Mucosa of rectum (tissue), 2 donors: Measurements from ENCODE around the gene LINS1.

Experiments used
- H3K27ac ChIP-seq, 2 donors: one replicate each; pipeline ENCODE4 v1.7.0; 2013; ENCODE audit warnings: inconsistent platforms in 2 of 2, low read depth in 2 of 2, low read length in 2 of 2
- H3K27me3 ChIP-seq, 2 donors: one replicate each; pipeline ENCODE4 v1.7.0; 2013; ENCODE audit warnings: low read length in 2 of 2; ENCODE audit not compliant: control insufficient read depth in 2 of 2, insufficient read depth in 2 of 2
- H3K36me3 ChIP-seq, 2 donors: one replicate each; pipeline ENCODE4 v1.7.0; 2013; ENCODE audit warnings: low read length in 2 of 2; ENCODE audit not compliant: control insufficient read depth in 2 of 2, insufficient read depth in 2 of 2
- H3K4me1 ChIP-seq, 2 donors: one replicate each; pipeline ENCODE4 v1.7.0; 2013; ENCODE audit warnings: low read length in 2 of 2, mild to moderate bottlenecking in 1 of 2; ENCODE audit not compliant: control insufficient read depth in 2 of 2, insufficient read depth in 2 of 2
- H3K4me3 ChIP-seq, 2 donors: one replicate each; pipeline ENCODE4 v1.7.0; 2013; ENCODE audit warnings: low read length in 2 of 2
- H3K9ac ChIP-seq, 2 donors: one replicate each; pipeline ENCODE4 v1.7.0; 2013; ENCODE audit warnings: low read length in 2 of 2, low read depth in 1 of 2, mild to moderate bottlenecking in 1 of 2
- H3K9me3 ChIP-seq, 2 donors: one replicate each; pipeline ENCODE4 v1.7.0; 2013; ENCODE audit warnings: low read length in 2 of 2; ENCODE audit not compliant: control insufficient read depth in 2 of 2
- donor health status: healthy.
- donor health status: Normal muscosa, but diverticular disease.

LINS1 gene

DNA sequence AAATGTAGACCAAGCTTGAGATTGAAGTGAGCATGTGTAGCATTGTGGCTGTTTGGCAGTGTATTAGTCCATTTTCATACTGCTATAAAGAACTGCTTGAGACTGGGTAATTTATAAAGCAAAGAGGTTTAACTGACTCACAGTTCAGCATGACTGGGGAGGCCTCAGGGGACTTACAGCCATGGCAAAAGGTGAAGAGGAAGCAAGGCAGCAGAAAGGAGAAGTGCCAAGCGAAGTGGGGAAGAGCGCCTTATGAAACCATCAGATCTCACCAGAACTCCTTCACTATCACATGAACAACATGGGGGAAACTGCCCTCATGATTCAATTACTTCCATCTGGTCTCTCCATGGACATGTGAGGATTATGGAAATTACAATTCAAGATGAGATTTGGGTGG is 64.7 kb downstream of the LINS1 start:
- Histone ChIP-seq H3K4me3 (no peak overlapping the region), H3K36me3 (no peaks in the 10 kb centered on the region), H3K27ac (no peak overlapping the region), H3K4me1 (no peaks in the 10 kb centered on the region), H3K9me3 (no peaks in the 10 kb centered on the region), H3K9ac (no peak overlapping the region), H3K27me3 (no peaks in the 10 kb centered on the region)

DNA sequence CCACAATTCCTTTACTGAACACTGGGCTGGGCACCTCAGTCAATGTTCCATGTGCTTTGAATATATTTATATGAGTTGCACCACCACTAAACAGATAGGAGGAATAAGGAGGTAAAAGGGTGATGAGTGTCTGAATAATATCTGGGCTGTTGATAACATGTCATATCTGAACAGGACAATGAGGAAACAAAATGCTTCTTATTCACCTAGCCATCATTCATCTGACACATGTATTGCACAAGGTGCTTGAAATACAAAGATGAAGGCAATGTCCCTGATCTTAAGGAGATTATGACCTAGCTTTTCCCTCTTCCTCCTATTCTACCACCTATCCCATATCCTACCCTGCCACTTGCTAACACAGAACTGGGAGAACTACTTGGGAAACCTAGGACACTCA is 65.3 kb downstream of the LINS1 start:
- no peaks in the 10 kb centered on the region for H3K27me3 ChIP-seq
- no peak overlapping the region for H3K27ac ChIP-seq
- no peak overlapping the region for H3K9ac ChIP-seq
- no peaks in the 10 kb centered on the region for H3K36me3 ChIP-seq
- no peaks in the 10 kb centered on the region for H3K4me1 ChIP-seq
- H3K4me3 ChIP-seq: no peak overlapping the region
- no peaks in the 10 kb centered on the region for H3K9me3 ChIP-seq

DNA sequence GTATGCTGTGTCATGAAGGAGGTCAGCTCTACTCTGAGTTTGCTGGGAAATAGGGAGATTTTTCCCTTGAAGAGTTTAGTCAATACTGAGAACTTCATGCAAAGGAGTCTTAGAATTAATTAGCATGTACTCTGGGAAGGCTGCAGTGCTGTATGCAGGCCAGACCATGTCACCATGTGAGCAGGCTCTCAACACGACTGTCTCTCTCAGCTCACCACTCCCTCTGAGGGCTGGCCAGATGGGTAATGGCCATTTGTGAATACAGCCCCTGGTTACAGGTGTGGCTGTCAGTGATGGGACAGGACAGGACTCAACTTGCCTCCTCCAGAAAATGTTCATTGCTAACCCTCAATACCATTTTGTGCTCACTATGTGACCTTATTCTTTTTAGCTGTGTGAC is 68.1 kb downstream of the LINS1 start:
- no peaks in the 10 kb centered on the region for H3K27me3 ChIP-seq
- no peaks in the 10 kb centered on the region for H3K9me3 ChIP-seq
- no peaks in the 10 kb centered on the region for H3K36me3 ChIP-seq
- no peaks in the 10 kb centered on the region for H3K4me1 ChIP-seq
- H3K9ac ChIP-seq: no peak overlapping the region
- no peak overlapping the region for H3K4me3 ChIP-seq
- no peak overlapping the region for H3K27ac ChIP-seq

DNA sequence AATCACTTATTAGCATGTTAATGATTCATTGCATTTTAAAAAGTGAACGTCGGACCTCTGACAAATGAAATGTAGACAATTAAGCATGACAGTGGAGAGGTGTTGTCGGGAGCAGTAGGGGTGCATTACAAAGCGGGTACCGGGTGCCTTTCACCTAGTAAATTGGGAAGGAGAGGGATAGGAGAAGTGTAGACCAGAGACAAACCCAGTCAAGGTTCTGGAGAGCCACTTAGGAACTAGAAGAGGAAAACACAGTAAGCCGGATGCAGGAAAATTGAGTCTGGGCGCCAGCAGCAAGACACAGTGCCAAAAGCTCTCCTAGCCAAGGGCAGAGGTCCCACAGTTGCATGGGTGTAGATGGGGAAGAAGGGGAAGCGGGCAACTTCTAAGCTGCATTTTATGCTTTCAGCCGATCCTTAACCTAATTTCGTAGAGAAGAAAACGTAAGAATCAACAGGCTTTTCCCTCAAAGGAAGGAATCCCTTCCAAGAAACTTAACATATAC is 70.1 kb downstream of the LINS1 start:
- H3K9ac ChIP-seq: no peak overlapping the region
- no peak overlapping the region for H3K4me3 ChIP-seq
- no peaks in the 10 kb centered on the region for H3K4me1 ChIP-seq
- H3K27ac ChIP-seq: no peak overlapping the region
- no peaks in the 10 kb centered on the region for H3K27me3 ChIP-seq
- H3K9me3 ChIP-seq: no peaks in the 10 kb centered on the region
- no peaks in the 10 kb centered on the region for H3K36me3 ChIP-seq

DNA sequence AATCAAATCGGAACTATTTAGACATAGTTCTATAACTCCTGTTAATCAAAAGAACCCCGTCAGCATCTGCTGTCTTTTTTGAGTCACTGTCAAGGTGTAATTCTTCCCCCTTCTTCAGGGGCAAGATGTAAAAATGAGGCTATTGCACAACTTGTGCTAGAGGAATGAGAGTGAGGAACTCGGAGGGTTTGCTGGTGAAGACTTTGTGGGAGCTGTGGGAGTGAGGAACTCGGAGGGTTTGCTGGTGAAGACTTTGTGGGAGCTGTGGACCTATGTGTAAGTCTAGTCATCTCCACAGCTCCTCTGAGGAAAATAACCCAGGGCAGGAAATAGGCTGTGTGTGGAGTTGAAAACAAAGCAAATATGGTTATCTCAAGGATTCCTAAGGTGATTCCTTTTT is 70.8 kb downstream of the LINS1 start:
- Histone ChIP-seq H3K27me3 (no peaks in the 10 kb centered on the region), H3K9me3 (no peaks in the 10 kb centered on the region), H3K4me1 (no peaks in the 10 kb centered on the region), H3K4me3 (no peak overlapping the region), H3K36me3 (no peaks in the 10 kb centered on the region), H3K9ac (no peak overlapping the region), H3K27ac (no peak overlapping the region)

DNA sequence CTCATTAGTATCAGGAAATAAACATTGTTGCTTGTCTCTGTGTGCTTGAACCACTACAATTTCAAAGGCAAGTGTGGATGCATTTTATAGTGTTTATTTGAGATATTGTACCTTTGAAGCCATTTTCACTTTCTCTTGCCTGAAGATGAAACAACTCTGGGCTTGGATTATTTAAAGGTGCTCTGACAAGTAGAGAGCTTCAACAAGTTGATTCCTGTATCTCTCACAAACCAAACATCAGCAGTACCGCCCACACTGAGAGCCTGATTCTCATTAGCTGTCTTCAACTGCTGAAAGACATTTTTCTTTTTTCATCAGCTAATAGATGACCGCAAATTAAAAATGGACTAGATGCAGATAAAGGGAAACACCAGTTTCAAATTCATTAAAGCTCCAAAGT is 72.4 kb downstream of the LINS1 start:
- Histone ChIP-seq H3K9ac (no peak overlapping the region), H3K4me3 (no peak overlapping the region), H3K4me1 (no peaks in the 10 kb centered on the region), H3K27ac (no peak overlapping the region), H3K27me3 (no peaks in the 10 kb centered on the region), H3K36me3 (no peaks in the 10 kb centered on the region), H3K9me3 (no peaks in the 10 kb centered on the region)

DNA sequence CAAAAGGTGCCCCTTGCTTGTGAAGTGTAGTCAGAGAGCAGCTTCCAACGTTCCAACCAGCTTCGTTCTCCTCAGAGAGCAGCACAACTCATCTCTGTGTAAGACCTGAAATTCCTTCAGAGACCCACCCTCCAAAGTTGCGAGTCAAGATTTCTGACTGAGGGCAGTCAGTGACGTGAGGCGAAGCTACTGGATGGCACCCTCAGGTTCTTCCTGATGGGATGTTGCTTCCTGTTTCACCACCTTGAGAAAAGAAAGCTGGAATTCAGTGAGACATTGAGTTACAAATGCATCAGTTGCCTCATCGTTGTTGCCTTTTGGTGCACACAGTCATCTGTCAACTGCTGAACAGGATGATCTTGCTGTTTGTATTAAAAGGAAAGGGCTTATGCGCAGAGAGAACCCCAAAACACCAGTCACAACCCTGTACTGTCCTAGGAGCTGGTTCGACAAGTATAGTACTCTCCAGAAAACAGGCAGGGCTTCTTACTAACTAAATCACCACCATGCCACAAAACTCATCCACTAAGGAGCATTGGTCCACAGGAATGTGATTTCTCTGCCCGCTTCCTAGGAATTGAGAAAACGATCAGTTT is 73.1 kb downstream of the LINS1 start, which contains the start of gene CERS3:
CERS3 (minus strand) TSS at position 118 of the 596 bp plus-strand sequence. CDS start 27,101 bp downstream, outside the sequence.
- H3K4me1 ChIP-seq: no peaks in the 10 kb centered on the region
- no peaks in the 10 kb centered on the region for H3K27me3 ChIP-seq
- no peaks in the 10 kb centered on the region for H3K9me3 ChIP-seq
- no peak within 1 kb of the TSS for H3K9ac ChIP-seq
- no peak within 1 kb of the TSS for H3K4me3 ChIP-seq
- H3K27ac ChIP-seq: no peak within 1 kb of the TSS
- no peaks in the 10 kb centered on the region for H3K36me3 ChIP-seq

DNA sequence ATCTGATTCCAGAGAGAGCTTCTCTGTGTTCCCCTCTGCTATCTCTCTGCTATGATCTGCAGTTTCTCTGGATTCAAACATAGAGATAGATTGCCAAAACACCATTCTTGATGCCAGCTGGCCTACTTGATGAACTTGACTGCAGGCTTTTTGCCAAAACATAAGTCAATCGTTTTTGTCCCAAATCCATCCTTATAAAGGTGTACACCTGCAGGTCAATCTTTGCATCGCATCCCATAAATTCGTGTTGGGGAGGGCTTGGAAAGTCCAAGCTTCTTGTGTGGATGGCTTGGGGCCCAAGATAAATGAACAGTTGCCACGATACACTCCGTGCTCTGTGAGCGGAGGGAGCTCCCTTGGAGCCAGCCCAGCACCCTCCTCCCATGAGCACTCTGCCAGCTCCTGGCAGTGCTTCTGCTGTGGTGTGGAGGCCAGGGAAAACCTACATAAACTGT is 75.9 kb downstream of the LINS1 start:
- no peaks in the 10 kb centered on the region for H3K9me3 ChIP-seq
- H3K4me3 ChIP-seq: no peak overlapping the region
- H3K9ac ChIP-seq: no peak overlapping the region
- H3K27ac ChIP-seq: no peak overlapping the region
- no peaks in the 10 kb centered on the region for H3K36me3 ChIP-seq
- H3K27me3 ChIP-seq: no peaks in the 10 kb centered on the region
- H3K4me1 ChIP-seq: no peaks in the 10 kb centered on the region

DNA sequence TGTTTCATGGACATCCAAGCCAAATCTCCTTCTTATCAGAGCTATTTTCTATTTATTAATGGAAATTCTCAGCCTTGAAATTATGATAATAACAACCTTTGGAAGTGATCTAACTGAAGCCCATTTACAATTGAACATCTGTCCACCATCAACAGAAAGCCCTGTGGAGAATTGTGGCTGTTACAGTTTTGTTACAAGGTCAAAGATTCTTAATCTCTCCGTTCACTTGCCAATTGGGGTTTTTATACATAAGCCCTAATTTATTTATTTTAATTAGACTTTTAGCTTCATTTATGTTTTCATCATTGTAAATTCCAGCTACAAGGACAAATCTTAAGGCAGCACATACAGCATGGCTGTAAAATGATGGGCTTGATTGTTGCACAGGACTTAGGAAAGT is 76.5 kb downstream of the LINS1 start:
- Histone ChIP-seq H3K27ac (no peak overlapping the region), H3K4me3 (no peak overlapping the region), H3K9ac (no peak overlapping the region), H3K27me3 (no peaks in the 10 kb centered on the region), H3K36me3 (no peaks in the 10 kb centered on the region), H3K9me3 (no peaks in the 10 kb centered on the region), H3K4me1 (no peaks in the 10 kb centered on the region)

DNA sequence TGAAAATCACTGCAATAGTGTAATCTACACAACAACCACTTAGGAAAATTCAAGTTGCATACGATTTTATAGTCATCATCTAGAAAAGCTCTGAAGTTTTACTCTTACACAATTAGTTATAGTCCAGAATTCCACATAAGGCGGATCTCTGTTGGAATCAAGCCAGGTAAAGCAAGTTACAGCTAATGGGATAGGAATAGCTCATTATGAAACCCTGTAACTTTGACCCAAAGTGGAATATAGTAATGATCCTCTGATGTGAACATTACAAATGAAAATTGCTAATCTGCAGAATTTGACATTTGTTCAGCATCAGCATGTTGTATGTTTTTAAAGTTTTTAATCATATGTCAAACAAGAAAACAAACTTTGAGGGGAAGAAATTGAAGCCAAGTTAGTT is 77.7 kb downstream of the LINS1 start:
- H3K27me3 ChIP-seq: no peaks in the 10 kb centered on the region
- no peaks in the 10 kb centered on the region for H3K4me1 ChIP-seq
- H3K9me3 ChIP-seq: no peaks in the 10 kb centered on the region
- no peak overlapping the region for H3K4me3 ChIP-seq
- H3K9ac ChIP-seq: no peak overlapping the region
- no peak overlapping the region for H3K27ac ChIP-seq
- no peaks in the 10 kb centered on the region for H3K36me3 ChIP-seq
